GM19240 (cell line): ENCODE measurements around the gene VASN.

Experiments
- DNase-seq: peaks from one replicate; pipeline ENCODE4 v3.0.0; 2011; ENCODE audit warnings: low spot score; ENCODE audit not compliant: insufficient read length

VASN gene

GRCh38 chr16:4351880-4352279 is 19.8 kb upstream of the VASN start:
- DNase-seq: no peak

GRCh38 chr16:4352843-4353242 is 18.8 kb upstream of the VASN start:
- DNase-seq: no peak

- DNase-seq: no peak
Observed at GRCh38 chr16:4353675-4354074, 18.0 kb upstream of the VASN start.

GRCh38 chr16:4354512-4355409 is 16.9 kb upstream of the VASN start:
- no peak for DNase-seq

- DNase-seq: no peak
Observed at GRCh38 chr16:4356820-4357219, 14.8 kb upstream of the VASN start.

- no peak for DNase-seq
Observed at GRCh38 chr16:4358236-4358635, 13.4 kb upstream of the VASN start.

DNA sequence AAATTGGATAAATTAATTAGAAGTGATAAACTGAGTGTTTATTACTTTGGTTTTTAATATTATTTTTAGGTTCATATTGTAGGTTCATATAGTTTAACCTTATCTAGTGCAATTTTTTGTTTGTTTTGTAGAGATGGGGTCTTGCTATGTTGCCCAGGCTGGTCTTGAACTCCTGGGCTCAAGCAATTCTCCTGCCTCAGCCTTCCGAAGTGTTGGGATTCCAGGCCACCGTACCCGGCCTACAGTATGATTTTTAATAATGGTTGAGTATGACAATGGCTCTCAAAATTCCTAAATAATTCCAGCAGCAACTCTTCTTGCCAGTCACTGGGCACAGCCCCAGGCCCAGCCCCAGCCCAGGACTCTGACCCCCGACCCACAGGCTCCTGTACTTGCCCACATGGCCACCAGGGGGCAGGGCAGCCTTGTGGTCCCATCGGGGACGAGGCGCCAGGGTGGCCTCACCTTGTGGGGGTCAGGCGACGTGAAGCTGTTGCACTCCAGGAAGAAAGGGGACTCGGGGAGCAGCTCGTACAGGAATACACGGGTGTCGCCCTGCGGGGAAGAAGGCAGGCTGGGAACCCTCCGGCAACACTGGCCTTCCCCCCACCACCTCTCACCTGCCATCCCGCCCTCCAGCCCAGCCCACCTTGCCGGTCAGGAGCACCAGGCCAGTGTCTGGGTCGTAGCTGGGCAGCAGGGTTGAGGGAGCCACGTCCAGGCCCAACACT is 12.7 kb upstream of the VASN start:
- DNase-seq: peak; percentile 45

- no peak for DNase-seq
Observed at GRCh38 chr16:4359914-4360313, 11.7 kb upstream of the VASN start.

GRCh38 chr16:4360538-4361021 is 11.1 kb upstream of the VASN start:
- no peak for DNase-seq

DNA sequence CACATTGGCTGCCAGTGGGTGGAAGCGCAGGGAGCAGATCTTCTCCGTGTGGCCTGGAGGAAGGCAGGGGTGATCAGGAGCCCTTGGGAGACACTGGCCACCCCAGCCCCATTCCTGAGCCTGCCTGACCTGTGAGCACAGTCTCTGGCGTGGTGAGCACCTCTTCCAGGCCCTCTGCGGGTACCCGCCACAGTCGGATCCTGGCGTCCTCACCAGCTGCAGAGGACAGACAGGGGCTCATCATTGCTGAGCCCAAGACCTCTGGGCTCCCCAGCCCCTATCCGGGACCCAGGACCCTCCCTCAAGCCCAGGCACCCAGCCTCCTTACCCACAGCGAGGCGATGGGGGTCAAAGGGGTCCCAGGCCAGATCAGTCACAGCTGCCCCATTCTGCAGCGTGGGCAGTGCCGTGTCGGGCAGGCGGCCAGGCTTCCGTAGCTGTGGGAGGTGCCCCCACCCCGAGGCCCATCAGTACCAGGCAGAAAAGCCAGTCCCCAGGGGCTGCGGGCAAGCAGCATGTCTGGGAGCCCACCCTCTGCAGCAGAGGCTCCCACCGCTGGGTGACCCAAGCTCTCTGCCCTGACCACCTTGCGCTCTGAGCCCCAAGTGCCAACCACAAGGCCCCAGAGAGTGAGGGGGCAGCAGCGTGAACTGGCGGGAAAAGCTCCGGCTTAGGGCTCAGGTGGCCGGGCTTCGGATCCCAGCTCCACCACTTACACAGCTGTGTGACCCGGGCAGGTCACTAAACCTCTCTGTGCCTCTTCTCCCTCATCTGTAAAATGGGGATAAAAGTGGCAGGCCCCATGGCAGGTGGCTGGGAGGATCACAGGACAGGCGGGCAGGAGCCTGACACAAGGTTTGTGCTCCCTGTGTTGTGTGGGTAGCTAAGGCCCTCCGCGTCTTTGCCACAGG is 10.4 kb upstream of the VASN start:
- no peak for DNase-seq

DNA sequence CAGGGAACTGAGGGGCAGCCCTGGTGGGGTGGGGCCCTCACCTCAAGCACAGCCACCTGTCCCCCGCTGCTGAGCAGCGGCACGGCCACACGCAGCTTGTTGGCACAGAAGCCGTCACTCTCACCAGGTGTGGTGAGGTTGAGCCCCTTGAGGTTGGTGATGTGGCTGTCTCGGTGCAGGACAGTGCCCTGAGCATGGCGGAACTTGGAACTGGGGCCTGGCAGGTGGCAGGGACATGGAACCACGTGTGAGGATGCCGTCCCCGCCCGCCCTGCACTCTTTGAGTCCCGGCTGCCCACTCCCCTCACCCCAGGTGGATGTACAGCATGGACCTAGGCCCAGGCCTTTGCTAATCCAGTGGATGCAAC is 9.7 kb upstream of the VASN start:
- no peak for DNase-seq

- DNase-seq: no peak
Observed at GRCh38 chr16:4362476-4363135, 9.0 kb upstream of the VASN start.

- DNase-seq: no peak
Observed at GRCh38 chr16:4364196-4365013, 7.2 kb upstream of the VASN start.

GRCh38 chr16:4365014-4365406 is 6.6 kb upstream of the VASN start:
- no peak for DNase-seq

- no peak for DNase-seq
Observed at GRCh38 chr16:4365615-4366014, 6.0 kb upstream of the VASN start.

GRCh38 chr16:4366016-4366415 is 5.6 kb upstream of the VASN start:
- no peak for DNase-seq

DNA sequence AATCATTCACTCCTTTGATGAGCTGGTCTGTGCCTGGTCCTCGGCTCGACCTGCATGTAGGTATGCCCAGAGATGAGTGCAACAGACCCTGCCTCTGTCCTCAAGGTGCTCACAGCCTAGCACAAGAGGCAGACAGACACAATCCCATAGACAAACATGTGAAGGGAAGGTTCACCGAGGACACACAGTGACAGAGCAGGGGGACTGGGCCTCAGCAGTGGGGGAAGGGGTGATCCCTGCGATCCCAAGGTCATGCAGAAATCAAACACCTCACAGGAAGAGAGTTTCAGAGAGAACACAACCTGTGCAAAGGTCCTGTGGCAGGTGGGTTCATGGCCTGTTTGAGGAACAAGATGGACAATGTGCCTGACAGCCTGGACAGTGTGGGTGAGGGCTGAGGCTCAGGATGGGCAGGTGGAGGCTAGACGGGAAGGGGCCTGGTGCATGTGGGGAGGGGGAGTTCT is 4.2 kb upstream of the VASN start:
- no peak for DNase-seq

DNA sequence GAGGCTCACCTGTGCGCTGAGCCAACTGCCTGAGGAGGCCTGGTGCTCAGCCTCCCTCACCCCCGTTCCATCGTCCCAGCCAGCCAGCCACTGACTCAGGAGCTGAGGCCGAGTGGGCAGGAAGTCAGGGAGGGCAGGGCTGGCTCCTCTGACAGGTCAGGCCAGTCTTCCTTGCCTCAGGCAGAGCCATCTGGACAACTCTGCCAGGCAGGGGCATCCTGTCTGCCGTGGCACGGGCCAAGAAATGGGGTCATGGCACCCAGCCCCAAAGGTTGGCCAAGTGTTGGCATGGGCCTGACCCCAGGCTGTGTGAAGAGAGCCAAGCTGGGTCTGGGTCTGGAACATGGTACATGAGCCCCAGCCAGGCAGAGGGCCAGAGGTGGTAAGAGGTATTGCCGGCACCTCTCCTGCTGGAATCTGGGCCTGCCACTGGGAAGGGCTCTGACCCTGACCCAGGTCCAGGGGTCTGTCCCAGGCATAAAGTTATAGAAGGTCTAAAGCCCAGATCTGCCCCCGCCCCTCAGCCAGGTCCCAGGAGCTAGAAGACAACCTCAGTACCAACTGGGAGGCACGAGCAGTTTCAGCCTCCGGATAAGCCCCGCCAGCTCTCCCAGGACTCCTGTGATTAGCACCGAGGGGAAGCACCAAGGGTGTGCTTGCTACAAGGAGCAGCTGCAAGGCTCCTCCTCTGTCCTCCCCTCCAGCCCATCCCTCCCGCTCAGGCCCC is 2.5 kb upstream of the VASN start:
- DNase-seq: no peak

- DNase-seq: no peak
Observed at GRCh38 chr16:4370151-4370550, 1.5 kb upstream of the VASN start.
